ENCODE data around the gene KIRREL3. TPM values are rescaled to one million over a fixed set of nuclear protein-coding genes. Genes with fewer than 3 reads are reported as not detected.

KIRREL3 gene
- total and polyA plus RNA-seq, 2 of the 8 experiments (the other 6 are each of a cell fraction or from before 2014, with no cell fraction given) = 0.29 to 0.32 TPM

GRCh38 chr11:126456783-126457542 is 543.6 kb downstream of the KIRREL3 start (continued):
- TF ChIP-seq USF2 (IDR thresholded peaks at IDR 0.05; ENCODE audit: low read length) (no peak), TAF1 (IDR thresholded peaks at IDR 0.05; ENCODE audit: low read depth, low read length) (no peak), BCL11A (IDR thresholded peaks at IDR 0.05; ENCODE audit: low read depth in 2 of 2, low read length in 2 of 2) (no peak), SP1 (IDR thresholded peaks at IDR 0.05; ENCODE audit: low read depth, low read length) (no peak)

Data from H1 (cell line).